WERI-Rb-1 (cell line): Measurements from ENCODE around the gene LMO4.

Experiments
- DNase-seq: peaks from one replicate; pipeline ENCODE4 v3.0.0-alpha.2; 2020
- H3K27ac ChIP-seq: fragments of 250-450 bp; sonication (Bioruptor Pico); 2 replicates; pipeline ENCODE4 v1.5.1; 2020; ENCODE audit warnings: mild to moderate bottlenecking, moderate library complexity
- H3K27me3 ChIP-seq: fragments of 250-450 bp; sonication (Bioruptor Pico); 2 replicates; pipeline ENCODE4 v1.5.1; 2021; ENCODE audit warnings: mild to moderate bottlenecking, low read depth, moderate library complexity; ENCODE audit not compliant: insufficient read depth, severe bottlenecking
- H3K36me3 ChIP-seq: fragments of 250-450 bp; sonication (Bioruptor Pico); 2 replicates; pipeline ENCODE4 v1.5.1; 2020; ENCODE audit warnings: mild to moderate bottlenecking, moderate library complexity
- H3K4me3 ChIP-seq: 2 replicates; pipeline ENCODE4 v1.5.1; 2011; ENCODE audit warnings: low read depth, mild to moderate bottlenecking, control low read depth, low read length
- H3K9me3 ChIP-seq: fragments of 250-450 bp; sonication (Bioruptor Pico); 2 replicates; pipeline ENCODE4 v1.5.1; 2021; ENCODE audit warnings: mild to moderate bottlenecking, moderate library complexity; ENCODE audit not compliant: severe bottlenecking
- CTCF ChIP-seq: IDR thresholded peaks from 2 replicates; pipeline ENCODE4 v1.5.1; 2011; ENCODE audit warnings: low read depth, mild to moderate bottlenecking, control low read depth, inconsistent platforms, low read length

Gene LMO4

GRCh38 chr1:87358219-87358618 is 29.5 kb downstream of the LMO4 start:
- Histone ChIP-seq H3K9me3 (no peaks in the 10 kb centered on the region), H3K36me3 (no peaks in the 10 kb centered on the region; the same call in 1 of the 2 replicates), H3K27me3 (no peaks in the 10 kb centered on the region), H3K27ac (no peak overlapping the region), H3K4me3 (no peak overlapping the region)
- no peak for DNase-seq
- no peak for TF ChIP-seq CTCF

- Histone ChIP-seq H3K36me3 (no peaks in the 10 kb centered on the region), H3K27me3 (no peaks in the 10 kb centered on the region), H3K4me3 (no peak overlapping the region), H3K27ac (no peak overlapping the region), H3K9me3 (no peaks in the 10 kb centered on the region)
- TF ChIP-seq CTCF: no peak
- no peak for DNase-seq
Measured at GRCh38 chr1:87359586-87359985, 30.9 kb downstream of the LMO4 start.

GRCh38 chr1:87362063-87362833 is 33.6 kb downstream of the LMO4 start:
- DNase-seq: no peak
- H3K27ac ChIP-seq: no peak overlapping the region
- no peak overlapping the region for H3K4me3 ChIP-seq
- no peak for TF ChIP-seq CTCF
- no peaks in the 10 kb centered on the region for H3K36me3 ChIP-seq
- no peaks in the 10 kb centered on the region for H3K9me3 ChIP-seq
- no peaks in the 10 kb centered on the region for H3K27me3 ChIP-seq

GRCh38 chr1:87362834-87363426 is 34.2 kb downstream of the LMO4 start:
- Histone ChIP-seq H3K27me3 (no peaks in the 10 kb centered on the region), H3K9me3 (no peaks in the 10 kb centered on the region), H3K36me3 (no peaks in the 10 kb centered on the region), H3K27ac (no peak overlapping the region), H3K4me3 (no peak overlapping the region)
- DNase-seq: no peak
- no peak for TF ChIP-seq CTCF

- DNase-seq: no peak
- Histone ChIP-seq H3K36me3 (no peaks in the 10 kb centered on the region), H3K27ac (no peak overlapping the region), H3K27me3 (no peaks in the 10 kb centered on the region), H3K4me3 (no peak overlapping the region), H3K9me3 (no peaks in the 10 kb centered on the region)
- no peak for TF ChIP-seq CTCF
Measured at GRCh38 chr1:87367549-87367948, 38.9 kb downstream of the LMO4 start.

- Histone ChIP-seq H3K4me3 (no peak overlapping the region), H3K27me3 (no peaks in the 10 kb centered on the region), H3K36me3 (no peaks in the 10 kb centered on the region), H3K27ac (no peak overlapping the region), H3K9me3 (no peaks in the 10 kb centered on the region)
- TF ChIP-seq CTCF: no peak
- no peak for DNase-seq
Measured at GRCh38 chr1:87368907-87369306, 40.2 kb downstream of the LMO4 start.
